Liver (tissue), 9 donors: ENCODE results near the gene HSPB9. TPM values are rescaled to one million over a fixed set of nuclear protein-coding genes. Genes with fewer than 3 reads are reported as not detected.

ENCODE experiments used
- DNase-seq: peaks from one replicate; pipeline ENCODE4 v3.0.0-alpha.2; 2017; ENCODE audit warnings: low spot score
- H3K27ac ChIP-seq, 2 donors: one replicate each; pipeline ENCODE4 v1.7.0; 2013; ENCODE audit warnings: inconsistent platforms in 2 of 2, low read length in 2 of 2, control low read depth in 1 of 2, low read depth in 1 of 2, mild to moderate bottlenecking in 1 of 2
- H3K27me3 ChIP-seq, 4 donors: one replicate each; pipeline versions ENCODE4 v1.6.1 to v1.7.0; 2013; ENCODE audit warnings: low read length in 3 of 4, inconsistent platforms in 1 of 4, mild to moderate bottlenecking in 1 of 4, moderate library complexity in 1 of 4; ENCODE audit not compliant: control insufficient read depth in 4 of 4, insufficient read depth in 4 of 4
- H3K36me3 ChIP-seq, 4 donors: one replicate each; pipeline versions ENCODE4 v1.6.1 to v1.7.0; 2013; ENCODE audit warnings: low read length in 3 of 4, mild to moderate bottlenecking in 3 of 4, low read depth in 1 of 4, moderate library complexity in 1 of 4; ENCODE audit not compliant: control insufficient read depth in 4 of 4, insufficient read depth in 3 of 4
- H3K4me1 ChIP-seq, 4 donors: one replicate each; pipeline versions ENCODE4 v1.6.1 to v1.7.0; 2013; ENCODE audit warnings: low read length in 3 of 4, mild to moderate bottlenecking in 3 of 4, moderate library complexity in 1 of 4; ENCODE audit not compliant: control insufficient read depth in 4 of 4, insufficient read depth in 4 of 4
- H3K4me3 ChIP-seq, 3 donors: one replicate each; pipeline versions ENCODE4 v1.6.1 to v1.7.0; 2013; ENCODE audit warnings: low read length in 3 of 3, control low read depth in 1 of 3, low read depth in 1 of 3, mild to moderate bottlenecking in 1 of 3
- H3K9ac ChIP-seq, 2 donors: one replicate each; pipeline ENCODE4 v1.7.0; 2013; ENCODE audit warnings: low read length in 2 of 2, mild to moderate bottlenecking in 2 of 2, moderate library complexity in 2 of 2, control low read depth in 1 of 2, low read depth in 1 of 2
- H3K9me3 ChIP-seq, 4 donors: one replicate each; pipeline versions ENCODE4 v1.6.1 to v1.7.0; 2013; ENCODE audit warnings: low read length in 3 of 4; ENCODE audit not compliant: control insufficient read depth in 4 of 4
- ATF3 ChIP-seq: IDR thresholded peaks from 2 replicates; pipeline ENCODE4 v1.6.1; 2016; ENCODE audit warnings: antibody characterized with exemption
- CTCF ChIP-seq: fragments of 150-350 bp; IDR thresholded peaks from 2 replicates; pipeline ENCODE4 v1.5.1; 2017; ENCODE audit warnings: improper control_type of control experiment, low read depth, low read length; ENCODE audit not compliant: missing input control
- EGR1 ChIP-seq, 2 donors: IDR thresholded peaks; 2 replicates each; pipeline ENCODE4 v1.6.1; 2016 to 2018; ENCODE audit warnings: antibody characterized with exemption in 2 of 2, low read depth in 2 of 2
- FOXA1 ChIP-seq: IDR thresholded peaks from 2 replicates; pipeline ENCODE4 v1.6.1; 2016; ENCODE audit warnings: antibody characterized with exemption
- FOXA2 ChIP-seq: IDR thresholded peaks from 2 replicates; pipeline ENCODE4 v1.6.1; 2016; ENCODE audit warnings: antibody characterized with exemption
- GABPA ChIP-seq, 2 donors: IDR thresholded peaks in 1 of 2; conservative IDR thresholded peaks in 1 of 2; 2 replicates each; pipeline ENCODE4 v1.6.1; 2016; ENCODE audit warnings: antibody characterized with exemption in 2 of 2, mild to moderate bottlenecking in 1 of 2, moderate library complexity in 1 of 2
- HNF4A ChIP-seq, 2 donors: conservative IDR thresholded peaks; 2 replicates each; pipeline ENCODE4 v1.6.1; 2016; ENCODE audit warnings: antibody characterized with exemption in 2 of 2, mild to moderate bottlenecking in 2 of 2
- HNF4G ChIP-seq: IDR thresholded peaks from 2 replicates; pipeline ENCODE4 v1.6.1; 2016; ENCODE audit warnings: antibody characterized with exemption
- JUND ChIP-seq, 2 donors: IDR thresholded peaks; 2 replicates each; pipeline ENCODE4 v1.6.1; 2016; ENCODE audit warnings: antibody characterized with exemption in 2 of 2
- MAX ChIP-seq: IDR thresholded peaks from 2 replicates; pipeline ENCODE4 v1.6.1; 2016; ENCODE audit warnings: antibody characterized with exemption
- NR2F2 ChIP-seq: IDR thresholded peaks from 2 replicates; pipeline ENCODE4 v1.6.1; 2016; ENCODE audit warnings: antibody characterized with exemption
- RAD21 ChIP-seq, 2 donors: IDR thresholded peaks; 2 replicates each; pipeline ENCODE4 v1.6.1; 2016; ENCODE audit warnings: antibody characterized with exemption in 2 of 2, mild to moderate bottlenecking in 2 of 2
- RXRA ChIP-seq, 2 donors: IDR thresholded peaks; 2 replicates each; pipeline ENCODE4 v1.6.1; 2017 to 2018; ENCODE audit warnings: antibody characterized with exemption in 2 of 2, mild to moderate bottlenecking in 1 of 2
- SP1 ChIP-seq: IDR thresholded peaks from 2 replicates; pipeline ENCODE4 v1.6.1; 2018; ENCODE audit warnings: antibody characterized with exemption, mild to moderate bottlenecking
- TAF1 ChIP-seq: conservative IDR thresholded peaks from 2 replicates; pipeline ENCODE4 v1.6.1; 2016; ENCODE audit warnings: antibody characterized with exemption, mild to moderate bottlenecking
- ZBTB33 ChIP-seq: IDR thresholded peaks from 2 replicates; pipeline ENCODE4 v1.6.1; 2016; ENCODE audit warnings: antibody characterized with exemption
- WGBS: extraction: QIAGEN DNeasy Blood & Tissue Kit; methylation state at CpG from one replicate; pipeline ENCODE4 v1.1.7; 2013; 5-methylcytosine and 5-hydroxymethylcytosine counted together
- polyA plus RNA-seq, 2 donors: library from polyadenylated mRNA; stranded (reverse) in 1 of 2; unstranded in 1 of 2; fragments of 200-250 nt in 1 of 2; fragments of >200 nt in 1 of 2; fragmentation: Nextera tagmentation in 1 of 2; extraction: Ambion mirVana in 1 of 2; gene quantifications; one replicate each; pipeline versions ENCODE4 v1.2.1 to v1.2.3, GENCODE V29; 2013 to 2015
- total RNA-seq, 2 donors: library from RNA; depleted of rRNA; stranded (reverse); fragments of >200 nt; gene quantifications; one replicate each; pipeline ENCODE4 v1.2.3, GENCODE V29; 2014
- donor health status: healthy.
- donor health status: healthy.
- donor health status: healthy.
- donor health status: healthy.
- donor health status: healthy.

The HSPB9 gene
- total and polyA plus RNA-seq, 4 donors = 0.17 to 4.0 (median 0.56) TPM

- no peaks in the 10 kb centered on the region for H3K9me3 ChIP-seq
- TF ChIP-seq SP1 = no peak
- H3K27ac ChIP-seq = no peak overlapping the region
- peaks cover 0 to 13% (median 7%) of the 10 kb centered on the region in 4 donors for H3K36me3 ChIP-seq
- no peak overlapping the region for H3K9ac ChIP-seq
- H3K4me1 ChIP-seq = peaks cover 8 to 32% (median 22%) of the 10 kb centered on the region in 4 donors
- no peak overlapping the region for H3K4me3 ChIP-seq
- WGBS = 94% methylated on average over 4 of the region's 4 CpGs
- DNase-seq = no peak
- H3K27me3 ChIP-seq = no peaks in the 10 kb centered on the region
Observed at GRCh38 chr17:42118126-42118510, 4.5 kb upstream of the HSPB9 start.

GRCh38 chr17:42118545-42118944 lies 4.1 kb upstream of the HSPB9 start:
- peaks cover 7 to 30% (median 21%) of the 10 kb centered on the region in 4 donors for H3K4me1 ChIP-seq
- peaks cover 0 to 13% (median 7%) of the 10 kb centered on the region in 4 donors for H3K36me3 ChIP-seq
- H3K27me3 ChIP-seq = no peaks in the 10 kb centered on the region
- 79% methylated on average over 2 of the region's 2 CpGs for WGBS
- H3K27ac ChIP-seq = no peak overlapping the region
- DNase-seq = no peak
- no peak overlapping the region for H3K9ac ChIP-seq
- H3K9me3 ChIP-seq = no peaks in the 10 kb centered on the region
- no peak overlapping the region for H3K4me3 ChIP-seq
- TF ChIP-seq NR2F2 = no peak
- peak; percentile 39 for TF ChIP-seq CTCF
- TF ChIP-seq MAX = no peak
- TF ChIP-seq FOXA1 = no peak
- peak; percentile 62 to 75 for TF ChIP-seq RAD21 (IDR thresholded peaks at IDR 0.05)
- no peak for TF ChIP-seq TAF1
- no peak for TF ChIP-seq HNF4A (conservative IDR thresholded peaks at IDR 0.05)
- TF ChIP-seq RXRA (IDR thresholded peaks at IDR 0.05) = no peak
- no peak for TF ChIP-seq EGR1 (IDR thresholded peaks at IDR 0.05; ENCODE audit: low read depth in 2 of 2)
- no peak for TF ChIP-seq SP1

GRCh38 chr17:42119301-42119700 lies 3.3 kb upstream of the HSPB9 start:
- TF ChIP-seq RXRA (IDR thresholded peaks at IDR 0.05) (no peak), ATF3 (no peak), JUND (IDR thresholded peaks at IDR 0.05) (no peak), FOXA1 (no peak), CTCF (no peak), NR2F2 (no peak), HNF4G (no peak), GABPA (IDR thresholded peaks at IDR 0.05 in 1 of 2, conservative IDR thresholded peaks at IDR 0.05 in 1 of 2) (no peak), SP1 (no peak), HNF4A (conservative IDR thresholded peaks at IDR 0.05) (no peak), TAF1 (no peak), MAX (no peak), EGR1 (IDR thresholded peaks at IDR 0.05; ENCODE audit: low read depth in 2 of 2) (no peak), ZBTB33 (no peak), RAD21 (IDR thresholded peaks at IDR 0.05) (no peak), FOXA2 (no peak)
- Histone ChIP-seq H3K27ac (no peak overlapping the region), H3K4me1 (peaks cover 7 to 30% (median 21%) of the 10 kb centered on the region in 4 donors), H3K27me3 (no peaks in the 10 kb centered on the region), H3K9me3 (no peaks in the 10 kb centered on the region), H3K9ac (no peak overlapping the region), H3K4me3 (no peak overlapping the region), H3K36me3 (peaks cover 0 to 13% (median 7%) of the 10 kb centered on the region in 4 donors)
- 94% methylated on average over 18 of the region's 18 CpGs for WGBS
- no peak for DNase-seq
